Activated naive CD4-positive, alpha-beta T cell treated with anti-CD3 and anti-CD28 coated beads, Interleukin-2, amount 50 U/mL, for 16 hours (primary cell): ENCODE results near the gene GNA12.
"Not testable (repeated sequence)": the region's sequence is repeated elsewhere in the genome, so short reads cannot be mapped to it uniquely, and the experiment has no call there.

Source experiments
- DNase-seq: peaks from one replicate; pipeline ENCODE4 v3.0.0-alpha.2; 2020

GNA12 gene

DNA sequence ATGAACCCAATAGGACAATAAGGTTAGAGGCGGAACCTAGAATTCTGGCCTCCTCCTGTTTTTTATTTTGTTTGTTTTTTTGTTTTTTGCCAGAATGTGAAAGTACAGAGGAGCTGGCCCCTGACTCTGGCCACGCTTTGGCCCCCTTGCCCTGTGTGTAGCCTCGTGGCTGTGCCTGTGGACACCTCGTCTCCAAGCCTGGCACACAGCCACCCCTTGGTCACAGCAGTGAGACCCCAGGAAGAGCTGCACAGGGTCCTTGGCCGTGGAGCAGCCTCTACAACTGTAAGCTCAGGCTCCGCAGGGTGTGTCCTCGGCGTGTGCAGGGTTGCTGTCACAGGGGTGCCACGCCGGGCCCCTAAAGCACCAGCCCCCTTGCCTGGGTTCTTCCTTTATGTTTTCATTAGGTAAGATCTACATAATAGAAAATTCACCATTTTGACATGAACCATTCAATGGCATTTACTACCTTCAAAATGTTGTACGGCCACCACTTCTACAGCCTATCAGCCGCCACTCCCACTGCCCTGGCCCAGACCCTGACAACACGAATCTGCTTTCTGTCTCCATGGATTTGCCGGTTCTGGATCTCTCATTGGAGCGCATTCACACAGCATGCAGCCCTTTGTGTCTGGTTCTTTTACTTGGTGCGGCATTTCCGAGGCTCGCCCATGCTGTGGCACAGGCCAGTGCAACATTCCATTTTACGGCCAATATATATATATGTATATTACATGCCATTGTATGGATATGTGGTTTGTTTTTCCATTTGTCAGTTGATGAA lies 105.2 kb downstream of the GNA12 start:
- no peak for DNase-seq

GRCh38 chr7:2737771-2738540 lies 106.2 kb downstream of the GNA12 start:
- DNase-seq, result no peak

DNA sequence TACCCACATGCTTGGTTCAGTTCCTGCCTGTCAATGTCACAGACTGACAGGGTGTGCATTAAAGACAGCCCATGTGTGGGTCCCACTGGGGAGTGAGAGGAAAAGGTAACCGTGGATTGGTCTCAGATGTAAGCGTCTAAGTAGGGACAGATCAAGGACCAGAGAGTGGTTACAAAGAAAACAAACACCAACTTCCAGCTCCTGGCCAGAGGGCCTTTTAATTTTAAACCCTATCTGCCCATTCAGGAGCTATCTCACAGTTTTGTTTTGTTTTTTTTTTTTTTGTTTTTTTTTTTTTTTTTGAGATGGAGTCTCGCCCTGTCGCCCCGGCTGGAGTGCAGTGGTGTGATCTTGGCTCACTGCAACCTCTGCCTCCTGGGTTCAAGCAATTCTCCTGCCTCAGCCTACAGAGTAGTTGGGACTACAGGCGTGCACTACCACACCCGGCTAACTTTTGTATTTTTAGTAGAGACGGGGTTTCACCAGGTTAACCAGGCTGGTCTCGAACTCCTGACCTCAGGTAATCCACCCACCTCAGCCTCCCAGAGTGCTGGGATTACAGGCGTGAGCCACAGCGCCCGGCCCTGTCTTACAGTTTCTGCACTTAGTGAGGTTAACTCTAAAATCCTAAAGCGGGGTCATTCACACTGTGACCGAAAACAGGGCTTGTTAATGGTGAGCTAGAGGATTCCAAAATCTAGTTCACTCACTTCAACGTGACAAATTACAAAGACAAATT lies 106.9 kb downstream of the GNA12 start:
- not testable (repeated sequence) for DNase-seq

GRCh38 chr7:2736411-2736914 lies 107.6 kb downstream of the GNA12 start:
- no peak for DNase-seq

DNA sequence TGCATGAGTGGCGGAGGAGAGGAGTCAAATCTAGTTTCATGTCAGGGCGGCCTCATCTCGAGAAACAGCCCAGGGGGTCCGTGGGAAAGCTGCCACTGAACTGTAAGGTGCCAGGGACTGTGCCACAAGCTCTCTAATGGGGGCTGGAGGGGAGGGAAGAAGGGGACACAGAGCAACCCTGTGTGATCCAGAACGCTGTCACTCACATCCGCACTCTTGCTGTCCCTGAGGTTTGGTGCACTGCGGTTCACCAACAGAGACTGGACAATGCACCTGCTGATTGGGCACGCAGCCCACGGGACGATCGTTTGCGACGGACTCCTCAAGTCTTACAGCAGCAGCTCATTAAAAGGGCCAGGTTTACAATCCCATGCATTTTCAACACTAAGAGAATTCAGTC lies 108.4 kb downstream of the GNA12 start:
- DNase-seq, result no peak

DNA sequence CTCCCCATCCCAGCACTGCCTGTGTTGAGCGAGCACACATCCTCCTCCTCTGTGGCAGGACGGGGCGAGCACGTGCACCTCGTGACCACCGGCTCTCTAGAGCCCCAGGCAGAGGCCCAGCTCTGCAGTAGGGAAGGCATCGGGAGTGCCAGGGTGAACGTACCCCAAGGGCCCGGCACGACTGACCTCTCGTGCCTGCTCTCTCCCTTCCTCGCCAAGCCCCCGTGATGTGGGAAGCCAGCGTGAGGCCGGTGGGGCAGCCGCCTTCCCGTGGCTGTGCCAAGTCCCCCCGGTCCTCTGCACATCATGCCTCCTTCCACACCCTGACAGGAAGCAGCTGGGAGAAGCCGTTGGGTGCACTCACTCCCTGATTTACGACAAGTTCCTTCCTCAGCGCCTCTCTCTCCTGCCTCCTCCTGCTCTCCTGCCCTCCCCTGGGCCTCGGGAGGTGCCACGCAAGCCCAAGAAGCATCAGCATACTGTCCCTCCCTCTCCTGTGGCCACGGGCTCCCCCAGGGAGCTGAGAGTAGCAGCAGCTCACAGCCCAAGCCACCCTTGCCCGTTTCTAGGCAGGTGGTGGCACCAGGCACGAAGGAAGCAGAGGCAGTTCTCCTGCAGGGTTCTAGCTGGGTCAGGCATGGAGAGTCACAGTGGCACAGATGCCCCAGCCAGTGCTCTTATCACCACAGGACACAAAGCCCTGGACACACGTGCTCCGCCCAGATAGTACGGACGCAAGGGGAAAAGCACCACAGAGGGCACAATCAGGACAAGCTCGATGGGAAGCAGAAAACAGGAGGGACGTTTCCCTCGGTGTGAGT lies 109.1 kb downstream of the GNA12 start:
- DNase-seq, result no peak

GRCh38 chr7:2734084-2734686 lies 109.9 kb downstream of the GNA12 start:
- DNase-seq, result no peak

DNA sequence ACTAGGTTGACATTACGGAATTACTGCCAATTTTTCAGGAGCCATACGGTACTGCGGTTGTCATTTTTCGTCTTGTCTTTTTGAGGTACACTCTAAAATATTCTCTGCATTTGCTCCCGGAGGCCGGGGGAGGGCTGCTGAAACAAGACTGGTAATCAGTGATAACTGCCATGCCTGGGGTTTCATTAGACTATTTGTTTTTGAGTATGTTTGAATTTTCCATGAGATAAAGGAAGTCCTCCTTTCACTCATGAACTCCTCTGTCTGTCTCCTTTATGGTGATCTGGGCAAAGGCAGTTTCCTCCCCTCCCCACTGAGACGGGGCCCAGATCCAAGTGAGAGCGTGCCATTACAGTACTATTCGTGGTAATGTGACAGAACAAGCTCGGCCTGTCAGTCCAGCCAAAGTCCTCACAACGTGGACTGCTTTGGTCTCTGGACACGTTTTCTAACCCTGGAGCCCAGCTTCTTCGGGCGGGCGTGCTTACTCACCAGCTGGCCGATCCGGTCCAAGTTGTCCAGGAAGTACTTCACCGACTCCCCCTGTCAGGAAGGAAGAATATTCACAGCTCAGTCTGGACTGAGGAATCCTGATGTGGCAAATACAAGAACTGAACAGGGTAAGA lies 111.0 kb downstream of the GNA12 start:
- no peak for DNase-seq

DNA sequence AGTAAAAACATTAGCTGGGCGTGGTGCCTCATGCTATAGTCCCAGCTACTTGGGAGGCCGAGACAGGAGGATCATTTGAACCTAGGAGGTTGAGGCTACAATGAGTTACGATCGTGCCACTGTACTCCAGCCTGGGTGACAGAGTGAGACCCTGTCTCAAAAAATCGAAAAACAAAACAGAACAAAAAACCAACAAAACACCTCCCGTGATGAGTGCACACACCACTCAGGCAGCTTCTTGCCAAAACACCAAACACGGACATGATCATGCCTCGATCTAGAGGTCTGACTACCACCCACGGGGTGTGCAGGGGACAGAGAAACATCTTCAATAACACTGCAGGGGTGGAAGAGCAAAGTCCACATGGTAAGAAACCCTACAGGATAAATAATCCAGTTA lies 111.7 kb downstream of the GNA12 start:
- no peak for DNase-seq

- no peak for DNase-seq
Observed at GRCh38 chr7:2730846-2731770, 113.0 kb downstream of the GNA12 start.

- DNase-seq, result no peak
Observed at GRCh38 chr7:2729893-2730716, 114.0 kb downstream of the GNA12 start.

- no peak for DNase-seq
Observed at GRCh38 chr7:2729031-2729892, 114.8 kb downstream of the GNA12 start.

DNA sequence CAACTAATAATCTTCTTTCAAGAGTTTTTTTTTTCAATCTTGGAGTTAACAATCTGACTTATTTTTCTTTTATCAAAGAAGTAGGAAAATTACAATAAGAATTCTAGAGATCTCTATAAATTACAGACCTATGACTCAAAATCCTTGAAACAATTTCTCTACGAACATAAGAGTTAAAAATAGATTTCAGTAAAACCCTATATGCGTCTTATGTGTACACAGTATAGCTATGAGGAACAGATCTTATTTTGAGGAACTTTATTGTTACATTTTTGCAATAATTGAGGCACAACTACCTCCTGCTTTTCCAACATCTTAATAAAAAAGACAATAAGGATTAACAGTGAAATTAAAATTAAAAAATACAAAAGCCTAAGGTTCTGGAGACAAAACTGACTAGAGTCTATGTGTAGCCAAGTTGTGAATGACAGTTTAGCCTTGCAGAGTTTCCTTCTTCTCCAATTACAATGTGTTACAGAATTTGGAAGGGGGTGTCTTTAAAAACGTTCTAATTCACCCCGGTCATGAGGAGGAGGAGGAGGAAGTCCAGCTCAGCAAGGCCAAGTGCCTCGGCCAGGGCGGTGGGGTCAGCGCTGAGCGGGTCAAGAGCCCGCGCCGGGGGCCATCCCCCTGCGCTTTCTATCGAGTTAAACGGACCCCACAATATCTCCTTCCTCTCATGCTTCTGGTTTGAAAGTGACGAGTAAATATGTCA lies 115.6 kb downstream of the GNA12 start:
- DNase-seq, result no peak

GRCh38 chr7:2727206-2727605 lies 116.9 kb downstream of the GNA12 start:
- not testable (repeated sequence) for DNase-seq

DNA sequence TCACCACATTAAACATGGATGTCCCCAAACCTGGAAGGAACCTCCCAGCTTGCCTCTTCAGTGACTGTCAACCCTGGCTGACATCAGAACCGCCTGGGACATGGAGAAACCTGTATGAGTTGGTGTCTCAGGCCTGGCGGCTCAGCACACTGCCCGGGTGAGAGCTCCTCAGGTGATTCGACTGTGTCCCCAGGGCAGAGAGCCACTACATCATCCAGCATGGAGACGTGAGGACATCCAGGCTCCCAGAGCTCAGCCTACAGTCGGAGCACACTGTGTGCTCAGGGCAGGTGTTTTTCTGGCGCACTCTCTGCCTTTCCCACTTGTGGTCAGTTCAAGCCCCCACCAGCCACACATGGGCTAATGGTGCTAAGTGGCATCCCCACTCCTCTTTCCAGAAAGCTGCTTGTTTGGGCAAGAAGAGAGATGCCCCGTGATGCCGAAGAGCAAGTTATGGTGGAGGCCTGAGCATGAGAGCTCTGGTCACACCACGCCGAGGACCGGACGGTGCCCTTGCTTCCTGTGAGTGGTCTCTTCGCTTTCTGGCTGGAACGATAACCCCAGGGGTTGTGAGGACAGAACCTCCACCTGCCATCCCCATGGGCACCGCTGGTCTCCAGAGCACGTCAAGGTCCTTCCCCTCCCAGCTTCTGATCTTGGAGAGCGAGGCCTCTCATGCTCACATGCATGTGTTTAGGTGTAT lies 117.6 kb downstream of the GNA12 start:
- DNase-seq, result no peak

DNA sequence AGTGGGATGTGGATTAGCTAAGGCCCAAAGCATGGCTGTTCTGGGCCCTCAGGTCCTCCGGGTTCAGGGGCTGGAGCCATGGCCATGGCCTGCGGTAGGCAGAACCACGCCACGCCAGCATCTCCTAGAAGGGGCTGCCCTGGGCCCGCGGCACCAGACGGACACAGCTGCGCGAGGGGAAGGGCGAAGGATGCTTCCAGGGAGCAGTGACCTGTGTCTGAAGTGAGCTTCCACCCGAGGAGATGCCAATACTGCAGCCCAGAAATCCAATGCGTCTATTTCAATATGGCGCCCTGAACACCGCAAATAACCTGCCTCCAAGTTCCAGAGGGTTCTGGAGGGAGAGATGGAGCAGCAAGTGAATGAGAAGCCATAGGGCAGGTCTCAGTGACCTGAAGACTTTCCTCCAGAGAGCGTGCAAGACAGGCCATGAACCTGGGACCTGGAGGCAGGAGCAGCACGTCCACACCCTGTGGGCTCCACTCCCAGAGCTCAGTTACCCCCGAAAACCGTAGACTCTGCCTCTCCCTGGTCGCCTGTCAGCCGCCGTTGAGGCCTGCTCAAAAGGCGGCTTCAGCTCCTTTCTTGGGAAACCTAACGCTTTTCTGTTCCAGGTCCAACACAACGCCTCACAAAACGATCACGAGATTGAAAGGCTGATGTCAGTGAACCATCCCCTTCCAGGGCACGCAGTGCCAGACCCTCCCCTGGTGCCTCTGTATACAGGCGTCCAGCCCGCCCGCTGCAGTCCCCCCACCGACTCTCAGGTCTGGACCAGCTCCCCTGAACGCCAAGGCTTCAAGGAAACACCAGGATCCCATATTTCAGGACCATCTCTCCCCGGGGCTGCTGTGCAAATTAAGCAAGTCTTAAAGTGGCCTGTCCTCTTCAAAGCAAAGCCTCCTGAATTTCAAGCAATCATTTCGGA lies 118.7 kb downstream of the GNA12 start:
- DNase-seq, result no peak
